Measurements from ENCODE around the gene NFIC.

The NFIC gene

DNA sequence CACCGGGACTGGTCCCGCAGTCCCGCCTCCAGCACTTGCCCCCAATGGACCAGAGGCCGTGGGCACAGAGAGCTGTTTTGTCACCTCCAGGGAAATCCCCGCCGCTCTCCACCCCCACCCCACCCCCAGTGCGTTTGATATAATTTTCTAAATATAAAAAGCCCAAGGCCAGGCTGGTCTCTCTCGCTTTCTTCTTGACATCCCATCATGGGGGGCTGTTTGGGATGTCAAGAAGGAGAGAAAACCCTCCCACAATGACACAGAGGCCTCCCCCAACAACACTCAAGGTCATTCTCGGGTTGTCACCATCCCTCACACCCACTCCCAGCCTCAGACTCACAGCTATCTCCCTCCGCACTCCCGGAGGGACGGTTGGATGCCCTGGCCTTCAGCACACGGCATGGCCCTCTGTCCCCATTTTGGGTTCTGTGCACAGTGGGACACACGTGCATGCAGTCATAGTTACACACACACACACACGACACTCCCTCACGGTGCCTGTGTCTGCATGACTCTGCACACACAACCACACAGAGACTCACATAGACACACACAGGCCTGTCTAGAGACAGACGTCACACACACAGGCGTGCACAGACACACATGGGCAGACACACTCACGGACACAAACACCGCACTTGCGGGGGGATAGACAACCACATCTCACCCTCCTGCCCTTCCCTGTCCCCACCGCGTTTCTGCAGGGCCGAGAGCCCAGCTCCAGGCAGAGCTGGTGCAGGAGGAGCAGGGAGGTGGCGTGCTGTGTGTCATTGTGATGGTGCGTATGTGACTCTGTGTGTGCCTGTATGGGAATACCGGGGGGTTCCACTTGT is 4.8 kb upstream of the NFIC start:
- H3K4me1 ChIP-seq (ENCODE audit: insufficient read depth, low read length): peaks cover 45% of the 10 kb centered on the region
- peak overlapping the region; percentile 89 for H3K27ac ChIP-seq (ENCODE audit: low read depth, low read length)
- H3K9me3 ChIP-seq (ENCODE audit: low read length): no peaks in the 10 kb centered on the region
- peak overlapping the region; percentile 59 to 82 for H3K4me3 ChIP-seq (ENCODE audit: low read depth in 1 of 2, low read length in 2 of 2)
- H3K9ac ChIP-seq (ENCODE audit: low read length): peak overlapping the region; percentile 79
- no peaks in the 10 kb centered on the region for H3K27me3 ChIP-seq (ENCODE audit: control insufficient read depth in 1 of 2, insufficient read depth in 2 of 2, low read length in 2 of 2)
- no peaks in the 10 kb centered on the region for H3K36me3 ChIP-seq (ENCODE audit: insufficient read depth, low read length)

DNA sequence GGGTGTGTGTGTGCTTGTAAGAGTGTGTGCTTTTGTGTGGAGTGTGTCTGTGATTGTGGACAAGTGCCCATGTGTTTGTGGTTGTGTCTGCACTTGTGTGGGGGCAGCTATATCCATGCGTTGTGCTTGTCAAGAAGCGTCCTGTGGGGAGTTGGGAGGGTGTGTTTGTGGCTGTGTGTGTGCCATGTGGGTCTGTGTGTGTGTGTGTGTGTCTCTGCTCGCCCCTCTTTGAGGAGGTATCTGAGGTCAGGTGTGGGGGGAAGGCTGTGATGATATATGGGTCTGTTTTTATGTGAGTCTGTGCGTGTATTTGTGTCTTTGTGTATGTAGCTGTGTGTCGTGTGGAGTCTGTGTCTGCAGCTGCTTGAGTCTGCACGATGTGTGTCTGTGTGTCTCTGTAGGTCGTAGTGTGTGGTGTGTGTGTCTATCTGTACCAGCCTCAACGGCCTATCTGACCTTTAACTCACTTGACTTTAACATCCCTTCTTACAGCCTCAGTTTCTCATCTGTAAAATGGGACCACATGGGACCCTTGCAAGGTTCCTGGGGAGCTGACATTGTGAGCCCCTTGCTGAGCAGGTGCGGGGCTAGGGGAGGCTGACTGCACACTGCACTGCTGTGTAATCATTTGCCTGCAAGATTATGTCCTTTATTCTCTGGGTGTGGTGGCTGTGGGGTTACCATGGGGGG is 4.0 kb upstream of the NFIC start:
- Histone ChIP-seq H3K27me3 (ENCODE audit: control insufficient read depth in 1 of 2, insufficient read depth in 2 of 2, low read length in 2 of 2) (no peaks in the 10 kb centered on the region), H3K9me3 (ENCODE audit: low read length) (no peaks in the 10 kb centered on the region), H3K27ac (ENCODE audit: low read depth, low read length) (peak overlapping the region; percentile 89), H3K9ac (ENCODE audit: low read length) (peak overlapping the region; percentile 49), H3K4me3 (ENCODE audit: low read depth in 1 of 2, low read length in 2 of 2) (peak overlapping the region in 1 of 2 donors; percentile 44), H3K36me3 (ENCODE audit: insufficient read depth, low read length) (no peaks in the 10 kb centered on the region), H3K4me1 (ENCODE audit: insufficient read depth, low read length) (peaks cover 45% of the 10 kb centered on the region)

DNA sequence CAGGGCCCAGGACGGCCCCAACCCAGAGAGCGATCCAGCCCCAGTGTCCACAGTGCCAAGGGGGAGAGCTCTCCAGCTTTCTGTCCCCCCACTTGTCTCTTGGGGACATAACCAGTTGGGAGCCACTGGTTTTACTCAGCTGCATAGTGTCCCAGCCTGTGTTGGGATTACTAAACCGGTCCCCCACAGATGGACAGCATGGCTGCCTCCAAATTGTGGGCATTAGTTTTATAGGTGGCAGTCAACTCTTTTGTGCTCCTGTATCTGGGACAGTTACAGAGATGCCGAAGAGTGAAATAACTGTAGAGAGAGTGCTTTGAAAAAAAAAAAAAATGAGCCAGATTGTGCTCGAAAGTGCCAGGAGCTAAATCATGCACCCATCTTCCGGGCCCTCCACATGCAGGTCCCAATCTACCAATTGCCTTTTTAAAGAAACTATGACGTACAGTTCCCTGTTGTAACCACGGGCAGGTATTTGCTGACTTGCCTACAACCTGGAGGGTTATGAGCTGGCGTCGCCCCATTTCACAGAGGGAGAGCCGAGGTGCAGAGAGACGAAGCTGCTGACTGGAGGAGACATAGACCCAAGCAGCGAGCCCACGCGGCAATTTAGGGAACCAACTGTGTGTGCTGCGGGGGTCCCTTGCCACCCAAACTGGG is 2.4 kb upstream of the NFIC start:
- H3K4me3 ChIP-seq (ENCODE audit: low read depth in 1 of 2, low read length in 2 of 2): no peak overlapping the region
- H3K4me1 ChIP-seq (ENCODE audit: insufficient read depth, low read length): peaks cover 55% of the 10 kb centered on the region
- H3K9ac ChIP-seq (ENCODE audit: low read length): no peak overlapping the region
- H3K27me3 ChIP-seq (ENCODE audit: control insufficient read depth in 1 of 2, insufficient read depth in 2 of 2, low read length in 2 of 2): no peaks in the 10 kb centered on the region
- H3K36me3 ChIP-seq (ENCODE audit: insufficient read depth, low read length): no peaks in the 10 kb centered on the region
- no peaks in the 10 kb centered on the region for H3K9me3 ChIP-seq (ENCODE audit: low read length)
- peak overlapping the region; percentile 99 for H3K27ac ChIP-seq (ENCODE audit: low read depth, low read length)

DNA sequence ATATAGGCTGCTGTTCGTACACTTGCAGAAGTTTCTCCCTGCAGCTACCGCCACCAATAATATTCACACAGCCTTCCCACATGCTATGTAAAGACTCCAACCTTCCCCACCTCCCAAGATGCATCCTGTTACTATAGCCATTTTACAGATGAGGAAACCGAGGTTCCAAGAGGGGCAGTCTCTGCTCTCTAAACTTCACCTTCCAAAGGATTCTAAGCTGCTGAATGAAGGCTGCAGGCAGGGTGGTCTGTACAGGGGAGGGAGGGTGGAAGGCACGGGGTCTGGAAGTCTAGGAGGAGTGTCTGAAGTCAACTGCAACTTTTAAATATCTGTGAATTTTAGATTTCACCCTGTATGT is 1.9 kb upstream of the NFIC start:
- Histone ChIP-seq H3K9ac (ENCODE audit: low read length) (peak overlapping the region; percentile 76), H3K4me1 (ENCODE audit: insufficient read depth, low read length) (peaks cover 58% of the 10 kb centered on the region), H3K27ac (ENCODE audit: low read depth, low read length) (peak overlapping the region; percentile 99), H3K9me3 (ENCODE audit: low read length) (no peaks in the 10 kb centered on the region), H3K36me3 (ENCODE audit: insufficient read depth, low read length) (no peaks in the 10 kb centered on the region), H3K4me3 (ENCODE audit: low read depth in 1 of 2, low read length in 2 of 2) (no peak overlapping the region), H3K27me3 (ENCODE audit: control insufficient read depth in 1 of 2, insufficient read depth in 2 of 2, low read length in 2 of 2) (no peaks in the 10 kb centered on the region)

DNA sequence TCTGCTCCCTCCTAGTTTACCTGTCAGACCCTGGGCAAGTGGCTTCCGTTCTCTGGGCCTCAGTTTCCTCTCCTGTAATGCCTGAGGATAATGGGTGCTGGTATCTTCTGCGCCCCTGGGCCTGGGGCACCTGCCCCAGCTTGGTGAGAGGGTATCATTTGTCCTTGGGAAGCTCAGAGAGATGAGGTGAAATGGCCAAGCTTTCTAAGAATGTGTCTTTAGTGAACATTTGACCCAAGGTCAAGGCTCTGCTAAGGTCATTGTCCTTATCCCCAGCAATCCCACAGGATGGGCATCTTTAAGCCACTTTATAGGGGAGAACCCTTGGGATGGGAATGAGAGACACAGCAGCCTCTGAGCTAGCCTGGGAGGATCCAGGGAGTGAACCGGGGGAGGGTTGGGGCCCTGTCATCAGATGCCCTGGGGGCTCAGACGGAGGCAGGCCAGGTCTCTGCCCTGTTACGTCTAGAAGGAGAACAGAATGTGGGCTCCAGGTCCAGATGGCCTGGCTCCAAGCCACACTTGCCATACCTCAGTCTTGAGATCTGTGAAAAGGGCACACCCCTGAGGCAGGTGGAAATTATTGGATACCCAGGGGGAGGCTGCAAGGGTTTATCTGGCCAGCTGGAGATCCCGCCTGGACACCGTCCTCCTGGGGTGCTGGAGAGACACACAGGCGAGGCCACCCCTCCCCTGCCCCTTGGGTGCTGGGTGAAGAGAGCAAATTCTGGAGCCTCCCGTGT is 1.1 kb upstream of the NFIC start:
- Histone ChIP-seq H3K27me3 (ENCODE audit: control insufficient read depth in 1 of 2, insufficient read depth in 2 of 2, low read length in 2 of 2) (no peaks in the 10 kb centered on the region), H3K36me3 (ENCODE audit: insufficient read depth, low read length) (no peaks in the 10 kb centered on the region), H3K27ac (ENCODE audit: low read depth, low read length) (peak overlapping the region; percentile 99), H3K4me1 (ENCODE audit: insufficient read depth, low read length) (peaks cover 65% of the 10 kb centered on the region), H3K9me3 (ENCODE audit: low read length) (no peaks in the 10 kb centered on the region), H3K9ac (ENCODE audit: low read length) (peak overlapping the region; percentile 76), H3K4me3 (ENCODE audit: low read depth in 1 of 2, low read length in 2 of 2) (peak overlapping the region; percentile 77 to 85)

DNA sequence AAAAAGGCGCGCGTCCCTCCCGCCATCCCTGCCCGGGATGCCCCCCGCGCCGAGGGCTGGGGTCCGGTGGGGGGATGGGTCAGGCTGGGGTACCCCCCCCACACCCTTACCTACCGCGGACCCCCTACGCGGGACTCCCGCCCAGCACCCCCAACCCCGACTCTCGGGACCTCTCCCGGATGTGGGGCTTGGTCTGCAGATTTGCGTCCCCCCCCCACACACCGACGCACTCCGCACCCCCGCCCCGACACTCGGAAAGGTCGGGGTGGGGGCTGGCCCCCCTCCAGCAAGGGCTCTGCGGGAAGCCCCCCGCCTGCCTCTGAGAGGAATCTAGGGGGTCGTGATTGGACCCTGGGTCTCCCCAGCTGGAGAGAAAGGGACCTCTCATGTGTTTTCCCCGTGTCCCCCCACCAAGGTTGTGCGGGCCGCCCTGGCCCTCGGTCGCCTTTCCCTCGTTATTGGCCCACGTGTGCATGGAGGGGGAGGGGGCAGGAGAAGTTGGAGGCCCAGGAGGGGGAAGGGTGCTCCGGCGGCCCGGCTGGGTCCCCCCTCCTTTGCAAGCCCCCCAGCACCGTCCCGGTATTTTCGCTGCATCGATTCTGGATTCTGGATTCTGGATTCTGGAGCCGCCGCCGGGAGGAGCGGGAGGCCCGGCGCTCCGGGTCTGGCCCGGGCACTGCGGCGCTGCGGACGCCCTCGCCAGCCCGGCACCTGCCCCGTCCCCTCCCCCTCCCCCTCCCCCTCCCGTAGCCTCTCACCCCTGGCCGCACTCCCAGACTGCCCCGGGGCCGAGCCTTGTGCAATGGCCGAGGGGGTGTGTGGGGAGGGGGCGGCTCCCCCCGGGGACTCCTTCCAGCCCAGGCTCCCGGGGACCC is 607 bp downstream of the NFIC start:
- H3K36me3 ChIP-seq (ENCODE audit: insufficient read depth, low read length): no peaks in the 10 kb centered on the region
- peak overlapping the region; percentile 81 to 85 for H3K4me3 ChIP-seq (ENCODE audit: low read depth in 1 of 2, low read length in 2 of 2)
- no peaks in the 10 kb centered on the region for H3K9me3 ChIP-seq (ENCODE audit: low read length)
- H3K9ac ChIP-seq (ENCODE audit: low read length): peak overlapping the region; percentile 100
- H3K4me1 ChIP-seq (ENCODE audit: insufficient read depth, low read length): peaks cover 72% of the 10 kb centered on the region
- H3K27me3 ChIP-seq (ENCODE audit: control insufficient read depth in 1 of 2, insufficient read depth in 2 of 2, low read length in 2 of 2): no peaks in the 10 kb centered on the region
- peak overlapping the region; percentile 100 for H3K27ac ChIP-seq (ENCODE audit: low read depth, low read length)

DNA sequence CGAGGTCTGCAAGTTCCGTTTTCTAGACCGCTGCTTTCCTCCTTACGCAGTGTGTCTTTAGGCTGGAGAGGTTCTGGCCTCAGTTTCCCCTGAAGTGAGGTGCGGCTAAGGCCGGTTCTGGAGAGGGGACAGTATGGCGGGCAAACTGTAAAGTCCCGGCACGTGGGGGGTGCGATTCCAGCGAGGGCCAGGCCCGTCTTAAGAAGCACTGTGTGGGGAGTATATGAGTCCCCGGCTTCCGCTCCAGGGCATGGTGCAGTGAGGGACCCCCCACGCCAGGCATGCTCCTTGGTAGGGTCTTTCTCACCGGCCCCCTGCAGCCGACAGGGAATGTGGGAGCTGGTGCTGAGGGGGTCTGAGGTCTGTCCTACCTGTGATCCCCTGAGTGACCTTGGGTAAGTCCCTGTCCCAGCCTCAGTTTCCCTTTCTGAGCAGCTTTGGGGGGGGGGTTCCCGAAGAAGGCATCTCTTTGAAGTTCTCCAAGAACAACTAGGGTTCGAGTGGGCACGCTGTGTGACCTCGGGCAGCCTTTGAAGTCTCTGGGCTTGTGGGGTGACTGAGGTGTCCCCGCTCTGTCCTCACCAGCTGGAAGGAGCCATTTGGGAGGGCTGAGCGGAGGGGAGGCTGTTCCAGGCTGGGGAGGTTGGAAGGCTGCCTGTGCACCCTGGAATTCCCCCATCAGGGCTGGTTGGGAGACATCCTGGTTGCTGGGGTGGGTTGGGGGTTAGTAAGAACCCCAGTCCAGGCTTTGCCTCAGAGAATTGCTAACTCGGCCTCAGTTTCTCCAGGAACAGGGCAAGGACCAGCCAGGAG is 1.5 kb downstream of the NFIC start:
- Histone ChIP-seq H3K4me1 (ENCODE audit: insufficient read depth, low read length) (peaks cover 70% of the 10 kb centered on the region), H3K36me3 (ENCODE audit: insufficient read depth, low read length) (no peaks in the 10 kb centered on the region), H3K27ac (ENCODE audit: low read depth, low read length) (peak overlapping the region; percentile 100), H3K27me3 (ENCODE audit: control insufficient read depth in 1 of 2, insufficient read depth in 2 of 2, low read length in 2 of 2) (no peaks in the 10 kb centered on the region), H3K9me3 (ENCODE audit: low read length) (no peaks in the 10 kb centered on the region), H3K4me3 (ENCODE audit: low read depth in 1 of 2, low read length in 2 of 2) (peak overlapping the region; percentile 59 to 85), H3K9ac (ENCODE audit: low read length) (peak overlapping the region; percentile 100)

DNA sequence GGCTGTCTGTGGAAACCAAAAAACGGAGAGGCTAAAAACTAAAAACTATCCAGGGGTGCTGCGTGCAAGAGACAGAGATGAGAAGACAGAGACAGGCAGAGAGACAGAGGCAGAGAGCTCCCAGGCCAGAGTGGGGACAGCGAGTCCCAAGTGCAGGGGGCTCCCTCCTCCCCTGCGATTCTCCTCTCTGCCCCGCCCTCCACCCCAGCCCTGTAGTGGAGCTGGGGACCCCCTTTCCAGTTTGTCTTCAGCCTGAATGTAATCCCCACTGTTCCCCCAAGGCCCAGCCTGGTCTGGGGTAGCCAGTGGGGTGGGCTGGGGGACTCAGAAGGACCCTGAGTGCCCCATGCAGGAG is 2.0 kb downstream of the NFIC start:
- H3K4me1 ChIP-seq (ENCODE audit: insufficient read depth, low read length): peaks cover 73% of the 10 kb centered on the region
- no peaks in the 10 kb centered on the region for H3K9me3 ChIP-seq (ENCODE audit: low read length)
- H3K36me3 ChIP-seq (ENCODE audit: insufficient read depth, low read length): no peaks in the 10 kb centered on the region
- peak overlapping the region; percentile 100 for H3K9ac ChIP-seq (ENCODE audit: low read length)
- peak overlapping the region; percentile 100 for H3K27ac ChIP-seq (ENCODE audit: low read depth, low read length)
- peak overlapping the region; percentile 59 to 85 for H3K4me3 ChIP-seq (ENCODE audit: low read depth in 1 of 2, low read length in 2 of 2)
- no peaks in the 10 kb centered on the region for H3K27me3 ChIP-seq (ENCODE audit: control insufficient read depth in 1 of 2, insufficient read depth in 2 of 2, low read length in 2 of 2)

DNA sequence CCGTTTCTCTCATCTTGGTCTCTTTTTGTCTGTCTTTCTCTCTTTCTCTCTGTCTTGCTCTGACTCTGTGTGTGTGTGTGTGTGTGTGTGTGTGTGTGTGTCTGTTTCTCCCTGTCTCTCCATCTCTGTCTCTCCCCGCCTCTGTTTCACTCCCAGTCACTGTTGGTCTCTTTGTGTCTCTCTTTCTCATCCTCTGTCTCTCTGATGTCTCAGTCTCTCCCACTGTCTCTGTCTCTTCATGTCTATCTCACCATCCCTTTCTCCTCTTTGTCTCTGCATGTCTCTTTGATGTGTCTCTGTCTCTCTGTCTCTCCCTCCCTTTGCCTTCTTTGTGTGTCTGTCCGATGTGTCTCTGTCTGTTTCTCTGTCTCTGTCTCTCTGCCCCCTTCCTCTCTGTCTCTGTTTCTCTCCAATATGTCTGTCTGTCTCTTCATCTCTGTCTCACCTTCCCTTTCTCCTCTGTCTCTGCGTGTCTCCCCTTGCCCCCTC is 2.5 kb downstream of the NFIC start:
- H3K4me3 ChIP-seq (ENCODE audit: low read depth in 1 of 2, low read length in 2 of 2): peak overlapping the region; percentile 59 to 85
- H3K27me3 ChIP-seq (ENCODE audit: control insufficient read depth in 1 of 2, insufficient read depth in 2 of 2, low read length in 2 of 2): no peaks in the 10 kb centered on the region
- H3K9me3 ChIP-seq (ENCODE audit: low read length): no peaks in the 10 kb centered on the region
- peaks cover 73% of the 10 kb centered on the region for H3K4me1 ChIP-seq (ENCODE audit: insufficient read depth, low read length)
- peak overlapping the region; percentile 100 for H3K27ac ChIP-seq (ENCODE audit: low read depth, low read length)
- H3K9ac ChIP-seq (ENCODE audit: low read length): peak overlapping the region; percentile 100
- H3K36me3 ChIP-seq (ENCODE audit: insufficient read depth, low read length): peaks cover 4% of the 10 kb centered on the region
